Hepatocyte (in vitro differentiated cells): ENCODE measurements around the gene SBF1. TPM values are rescaled to one million over a fixed set of nuclear protein-coding genes. Genes with fewer than 3 reads are reported as not detected.
A peak's percentile ranks its signal among the peaks of the same experiment; 100 is the strongest.

ENCODE experiments used
- DNase-seq: peaks from one replicate; pipeline ENCODE4 v3.0.0-alpha.2; 2016; ENCODE audit warnings: low spot score
- H2AFZ ChIP-seq: fragments of 200-600 bp; sonication (generic); 2 replicates; pipeline ENCODE4 v1.6.0; 2016; ENCODE audit warnings: antibody characterized with exemption, mild to moderate bottlenecking
- H3K27ac ChIP-seq: fragments of 200-600 bp; sonication (generic); 2 replicates; pipeline ENCODE4 v1.5.1; 2016; ENCODE audit warnings: mild to moderate bottlenecking
- H3K27me3 ChIP-seq: fragments of 200-600 bp; sonication (generic); 2 replicates; pipeline ENCODE4 v1.6.1; 2016
- H3K36me3 ChIP-seq: fragments of 200-600 bp; sonication (generic); replicated peaks from 2 replicates; pipeline ENCODE4 v1.5.1; 2016; ENCODE audit warnings: low read depth; ENCODE audit not compliant: insufficient read depth
- H3K4me1 ChIP-seq: fragments of 200-600 bp; sonication (generic); 2 replicates; pipeline ENCODE4 v1.5.1; 2016; ENCODE audit warnings: mild to moderate bottlenecking, moderate library complexity; ENCODE audit not compliant: insufficient read depth
- H3K4me2 ChIP-seq: fragments of 200-600 bp; sonication (generic); 2 replicates; pipeline ENCODE4 v1.6.0; 2016
- H3K4me3 ChIP-seq: fragments of 200-600 bp; sonication (generic); 2 replicates; pipeline ENCODE4 v1.5.1; 2016; ENCODE audit warnings: mild to moderate bottlenecking
- H3K79me2 ChIP-seq: fragments of 200-600 bp; sonication (generic); 2 replicates; pipeline ENCODE4 v1.6.0; 2017; ENCODE audit warnings: mild to moderate bottlenecking
- H3K9me2 ChIP-seq: fragments of 200-600 bp; sonication (generic); replicated peaks from 2 replicates; pipeline ENCODE4 v1.6.0; 2017; ENCODE audit warnings: mild to moderate bottlenecking; ENCODE audit not compliant: insufficient read depth
- H3K9me3 ChIP-seq: fragments of 200-600 bp; sonication (generic); 2 replicates; pipeline ENCODE4 v1.5.1; 2016; ENCODE audit warnings: low read depth, mild to moderate bottlenecking
- H4K20me1 ChIP-seq: fragments of 200-600 bp; sonication (generic); 2 replicates; pipeline ENCODE4 v1.6.0; 2016; ENCODE audit warnings: mild to moderate bottlenecking; ENCODE audit not compliant: insufficient read depth, poor library complexity, severe bottlenecking
- CTCF ChIP-seq: fragments of 200-600 bp; sonication (generic); IDR thresholded peaks from 2 replicates; pipeline ENCODE4 v1.5.1; 2016; ENCODE audit warnings: antibody characterized with exemption, mild to moderate bottlenecking; ENCODE audit not compliant: poor library complexity
- EZH2 ChIP-seq: fragments of 200-600 bp; sonication (generic); IDR thresholded peaks from 2 replicates; pipeline ENCODE4 v1.6.1; 2016; ENCODE audit warnings: antibody characterized with exemption, mild to moderate bottlenecking, borderline replicate concordance
- EZH2phosphoT487 ChIP-seq: fragments of 200-600 bp; sonication (generic); IDR thresholded peaks from one replicate; pipeline ENCODE4 v1.6.1; 2018; ENCODE audit warnings: antibody characterized with exemption, mild to moderate bottlenecking, low read depth, moderate library complexity; ENCODE audit not compliant: unreplicated experiment, severe bottlenecking
- WGBS: methylation state at CpG from one replicate; pipeline ENCODE4 v1.1.6; 2016; ENCODE audit warnings: low lambda C conversion rate; ENCODE audit errors: missing lambda C conversion rate; 5-methylcytosine and 5-hydroxymethylcytosine counted together
- polyA plus RNA-seq: library from polyadenylated mRNA; unstranded; fragments of >200 nt; fragmentation: Nextera tagmentation; extraction: Ambion mirVana; gene quantifications from 2 replicates; pipeline ENCODE4 v1.2.1, GENCODE V29; 2016
- total RNA-seq: library from RNA; depleted of rRNA; stranded (reverse); fragments of >200 nt; gene quantifications from 2 replicates; pipeline ENCODE4 v1.2.3, GENCODE V29; 2014

SBF1 gene
- total and polyA plus RNA-seq, 2 experiments from 2014 or later, result 34.5 to 49.5 TPM

- Histone ChIP-seq H3K4me2 (peak overlapping the region; percentile 45), H3K9me3 (no peaks in the 10 kb centered on the region), H3K79me2 (no peaks in the 10 kb centered on the region), H3K27ac (no peak overlapping the region), H3K4me3 (no peak overlapping the region), H4K20me1 (no peaks in the 10 kb centered on the region), H3K9me2 (no peaks in the 10 kb centered on the region), H3K4me1 (peaks cover 4% of the 10 kb centered on the region), H2AFZ (no peak overlapping the region), H3K36me3 (no peaks in the 10 kb centered on the region), H3K27me3 (no peaks in the 10 kb centered on the region)
- TF ChIP-seq EZH2phosphoT487, result no peak
- TF ChIP-seq CTCF, result peak; percentile 57
- peak; percentile 83 for DNase-seq
- WGBS, result 15% methylated on average over 13 of the region's 13 CpGs
Observed at GRCh38 chr22:50498322-50498890, 23.6 kb upstream of the SBF1 start.

- Histone ChIP-seq H4K20me1 (no peaks in the 10 kb centered on the region), H3K9me2 (no peaks in the 10 kb centered on the region), H3K27me3 (no peaks in the 10 kb centered on the region), H3K4me2 (no peak overlapping the region), H3K36me3 (no peaks in the 10 kb centered on the region), H3K9me3 (no peaks in the 10 kb centered on the region), H3K79me2 (no peaks in the 10 kb centered on the region), H3K27ac (no peak overlapping the region), H3K4me3 (no peak overlapping the region), H3K4me1 (peaks cover 4% of the 10 kb centered on the region), H2AFZ (no peak overlapping the region)
- no peak for TF ChIP-seq EZH2phosphoT487
- TF ChIP-seq EZH2, result no peak
- TF ChIP-seq CTCF, result no peak
- DNase-seq, result no peak
- 87% methylated on average over 6 of the region's 6 CpGs for WGBS
Observed at GRCh38 chr22:50497093-50497492, 22.3 kb upstream of the SBF1 start.

- Histone ChIP-seq H2AFZ (no peak overlapping the region), H3K4me3 (no peak overlapping the region), H3K4me2 (no peak overlapping the region), H3K9me2 (no peaks in the 10 kb centered on the region), H3K79me2 (no peaks in the 10 kb centered on the region), H3K36me3 (no peaks in the 10 kb centered on the region), H3K27ac (no peak overlapping the region), H3K27me3 (no peaks in the 10 kb centered on the region), H3K4me1 (no peaks in the 10 kb centered on the region), H4K20me1 (no peaks in the 10 kb centered on the region), H3K9me3 (no peaks in the 10 kb centered on the region)
- 91% methylated on average over 27 of the region's 27 CpGs for WGBS
- peak; percentile 1 for DNase-seq
- no peak for TF ChIP-seq EZH2phosphoT487
- no peak for TF ChIP-seq EZH2
- no peak for TF ChIP-seq CTCF
Observed at GRCh38 chr22:50490531-50491308, 15.9 kb upstream of the SBF1 start.
